ENCODE data around the gene LPP.

LPP gene

GRCh38 chr3:188778091-188778852 is 624.3 kb downstream of the LPP start:
- Histone ChIP-seq H3K9me3 (ENCODE audit: low read depth, low read length) (no peaks in the 10 kb centered on the region), H3K9ac (ENCODE audit: insufficient read length) (no peak overlapping the region), H3K36me3 (ENCODE audit: insufficient read depth, low read length) (no peaks in the 10 kb centered on the region), H3K4me3 (no peak overlapping the region), H3K27ac (no peak overlapping the region)
- DNase-seq (ENCODE audit: low read depth, low spot score): no peak
- TF ChIP-seq POLR2AphosphoS5 (IDR thresholded peaks at IDR 0.05; ENCODE audit: borderline replicate concordance, low read depth, low read length) (no peak), FOXP2 (optimal IDR thresholded peaks at IDR 0.05; ENCODE audit: control extremely low read depth, extremely low read length, insufficient read depth) (no peak), EZH2 (IDR thresholded peaks at IDR 0.05) (no peak)

GRCh38 chr3:188779281-188779980 is 625.5 kb downstream of the LPP start:
- no peak overlapping the region for H3K9ac ChIP-seq (ENCODE audit: insufficient read length)
- no peak overlapping the region for H3K4me3 ChIP-seq
- no peak for DNase-seq (ENCODE audit: low read depth, low spot score)
- H3K9me3 ChIP-seq (ENCODE audit: low read depth, low read length): no peaks in the 10 kb centered on the region
- H3K36me3 ChIP-seq (ENCODE audit: insufficient read depth, low read length): no peaks in the 10 kb centered on the region
- no peak overlapping the region for H3K27ac ChIP-seq
- TF ChIP-seq EZH2 (IDR thresholded peaks at IDR 0.05) (no peak), POLR2AphosphoS5 (IDR thresholded peaks at IDR 0.05; ENCODE audit: borderline replicate concordance, low read depth, low read length) (no peak), FOXP2 (optimal IDR thresholded peaks at IDR 0.05; ENCODE audit: control extremely low read depth, extremely low read length, insufficient read depth) (no peak)

DNA sequence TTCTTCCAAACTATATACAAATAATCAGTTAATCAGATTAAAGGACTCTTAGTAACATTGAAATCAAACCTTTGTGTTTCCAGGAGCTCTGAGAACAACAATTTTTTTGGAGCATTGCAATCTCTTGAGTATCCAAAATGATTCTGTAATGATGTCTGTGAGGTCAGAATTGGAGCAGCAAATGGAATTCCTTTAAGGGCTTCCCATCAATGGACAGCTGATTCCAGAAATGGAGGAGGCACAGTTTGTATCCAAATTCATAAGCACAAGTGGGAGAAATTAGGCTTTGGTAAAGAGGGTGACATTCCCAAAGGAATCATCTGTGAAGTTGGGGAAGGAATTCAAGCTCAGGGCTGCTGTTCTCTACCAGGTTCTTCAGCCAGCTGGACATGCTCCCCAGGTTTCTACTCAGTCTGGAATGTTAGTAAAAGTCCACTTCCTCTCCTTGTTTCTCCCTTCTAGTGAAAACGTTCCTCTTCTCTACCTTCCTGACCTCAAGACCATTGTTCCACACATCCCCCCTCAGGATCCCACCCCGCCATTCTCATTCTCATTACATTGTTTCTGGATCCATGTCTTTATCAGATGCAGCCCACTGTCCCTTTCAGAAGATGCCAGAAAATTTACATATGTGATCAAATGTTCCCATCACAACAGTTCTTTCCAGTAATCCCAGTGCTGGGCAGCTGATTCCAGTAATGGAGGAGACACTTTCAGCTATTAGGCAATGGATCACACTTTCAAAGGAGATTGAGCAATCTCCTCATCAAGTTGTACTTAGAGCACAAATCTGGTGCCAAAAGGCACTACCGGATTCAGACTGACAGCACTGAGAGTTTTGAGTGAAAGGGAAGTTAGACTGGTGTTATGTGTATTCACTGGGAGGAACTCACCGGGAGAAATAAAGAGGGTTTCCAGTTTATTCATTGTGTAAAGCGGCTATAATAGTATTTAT is 626.5 kb downstream of the LPP start:
- Histone ChIP-seq H3K9me3 (ENCODE audit: low read depth, low read length) (no peaks in the 10 kb centered on the region), H3K36me3 (ENCODE audit: insufficient read depth, low read length) (no peaks in the 10 kb centered on the region), H3K4me3 (no peak overlapping the region), H3K9ac (ENCODE audit: insufficient read length) (no peak overlapping the region), H3K27ac (no peak overlapping the region)
- TF ChIP-seq FOXP2 (optimal IDR thresholded peaks at IDR 0.05; ENCODE audit: control extremely low read depth, extremely low read length, insufficient read depth) (no peak), POLR2AphosphoS5 (IDR thresholded peaks at IDR 0.05; ENCODE audit: borderline replicate concordance, low read depth, low read length) (no peak), EZH2 (IDR thresholded peaks at IDR 0.05) (no peak)
- no peak for DNase-seq (ENCODE audit: low read depth, low spot score)

- DNase-seq (ENCODE audit: low read depth, low spot score): no peak
- no peaks in the 10 kb centered on the region for H3K9me3 ChIP-seq (ENCODE audit: low read depth, low read length)
- no peak for TF ChIP-seq EZH2 (IDR thresholded peaks at IDR 0.05)
- TF ChIP-seq FOXP2 (optimal IDR thresholded peaks at IDR 0.05; ENCODE audit: control extremely low read depth, extremely low read length, insufficient read depth): no peak
- no peak for TF ChIP-seq POLR2AphosphoS5 (IDR thresholded peaks at IDR 0.05; ENCODE audit: borderline replicate concordance, low read depth, low read length)
- no peaks in the 10 kb centered on the region for H3K36me3 ChIP-seq (ENCODE audit: insufficient read depth, low read length)
- H3K4me3 ChIP-seq: no peak overlapping the region
- no peak overlapping the region for H3K27ac ChIP-seq
- no peak overlapping the region for H3K9ac ChIP-seq (ENCODE audit: insufficient read length)
Observed at GRCh38 chr3:188782613-188783124, 628.7 kb downstream of the LPP start.

DNA sequence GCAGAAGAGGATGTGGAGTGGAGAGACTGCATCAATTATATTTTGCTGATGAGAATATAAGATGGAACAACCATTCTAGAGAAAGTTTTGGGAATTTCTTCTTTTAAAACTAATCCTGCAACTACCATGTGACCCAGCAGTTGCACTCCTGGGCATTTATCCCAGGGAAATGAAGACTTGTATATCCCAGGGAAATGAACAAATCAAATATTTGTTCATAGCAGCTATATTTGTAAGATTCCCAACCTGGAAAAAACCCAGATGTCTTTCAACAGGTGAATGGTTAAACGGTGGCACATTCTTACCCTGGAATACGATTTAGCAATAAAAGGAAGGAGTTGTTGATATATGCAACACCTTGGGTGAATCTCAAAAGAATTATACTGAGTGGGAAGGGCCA is 632.5 kb downstream of the LPP start:
- Histone ChIP-seq H3K9me3 (ENCODE audit: low read depth, low read length) (no peaks in the 10 kb centered on the region), H3K27ac (no peak overlapping the region), H3K9ac (ENCODE audit: insufficient read length) (no peak overlapping the region), H3K4me3 (no peak overlapping the region), H3K36me3 (ENCODE audit: insufficient read depth, low read length) (no peaks in the 10 kb centered on the region)
- no peak for DNase-seq (ENCODE audit: low read depth, low spot score)
- no peak for TF ChIP-seq EZH2 (IDR thresholded peaks at IDR 0.05)
- no peak for TF ChIP-seq POLR2AphosphoS5 (IDR thresholded peaks at IDR 0.05; ENCODE audit: borderline replicate concordance, low read depth, low read length)
- TF ChIP-seq FOXP2 (optimal IDR thresholded peaks at IDR 0.05; ENCODE audit: control extremely low read depth, extremely low read length, insufficient read depth): no peak

GRCh38 chr3:188788621-188789081 is 634.7 kb downstream of the LPP start:
- Histone ChIP-seq H3K4me3 (no peak overlapping the region), H3K9ac (ENCODE audit: insufficient read length) (no peak overlapping the region), H3K36me3 (ENCODE audit: insufficient read depth, low read length) (no peaks in the 10 kb centered on the region), H3K9me3 (ENCODE audit: low read depth, low read length) (no peaks in the 10 kb centered on the region), H3K27ac (no peak overlapping the region)
- no peak for TF ChIP-seq POLR2AphosphoS5 (IDR thresholded peaks at IDR 0.05; ENCODE audit: borderline replicate concordance, low read depth, low read length)
- no peak for TF ChIP-seq EZH2 (IDR thresholded peaks at IDR 0.05)
- no peak for TF ChIP-seq FOXP2 (optimal IDR thresholded peaks at IDR 0.05; ENCODE audit: control extremely low read depth, extremely low read length, insufficient read depth)
- DNase-seq (ENCODE audit: low read depth, low spot score): no peak

DNA sequence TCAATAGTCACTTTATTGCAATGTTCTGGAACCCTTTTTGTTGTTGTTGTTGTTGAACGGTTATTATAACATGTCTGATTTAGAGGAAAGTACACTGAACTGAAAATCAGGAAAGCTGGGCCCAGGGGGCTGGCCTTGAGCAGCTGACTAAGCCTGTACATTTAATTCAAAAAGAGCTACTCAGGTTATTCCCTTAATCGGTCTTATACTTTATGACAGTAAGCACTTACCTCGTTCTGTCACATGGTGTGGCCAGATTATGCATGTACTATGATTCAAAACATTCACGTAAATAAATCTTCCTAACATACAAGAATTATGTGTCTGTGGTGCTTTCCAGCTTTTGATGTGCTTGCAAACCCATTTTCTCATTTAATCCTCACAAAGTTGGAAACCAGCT is 635.3 kb downstream of the LPP start:
- no peak for DNase-seq (ENCODE audit: low read depth, low spot score)
- Histone ChIP-seq H3K36me3 (ENCODE audit: insufficient read depth, low read length) (no peaks in the 10 kb centered on the region), H3K9me3 (ENCODE audit: low read depth, low read length) (no peaks in the 10 kb centered on the region), H3K27ac (no peak overlapping the region), H3K9ac (ENCODE audit: insufficient read length) (no peak overlapping the region), H3K4me3 (no peak overlapping the region)
- TF ChIP-seq POLR2AphosphoS5 (IDR thresholded peaks at IDR 0.05; ENCODE audit: borderline replicate concordance, low read depth, low read length) (no peak), FOXP2 (optimal IDR thresholded peaks at IDR 0.05; ENCODE audit: control extremely low read depth, extremely low read length, insufficient read depth) (no peak), EZH2 (IDR thresholded peaks at IDR 0.05) (no peak)

All from SK-N-MC (cell line).